K562 (cell line): Measurements from ENCODE around the gene GBF1. TPM values are rescaled to one million over a fixed set of nuclear protein-coding genes. Genes with fewer than 3 reads are reported as not detected.

Experiments used
- BDP1 ChIP-seq: IDR thresholded peaks from 3 replicates; pipeline ENCODE4 v1.6.1; 2011; ENCODE audit not compliant: insufficient read length, insufficient read depth
- CEBPB ChIP-seq: fragments of 450-650 bp; IDR thresholded peaks from 2 replicates; pipeline ENCODE4 v1.6.1; 2016; ENCODE audit warnings: missing genetic modification characterization, missing compliant biosample characterization
- E2F5 ChIP-seq: sonication (generic); formaldehyde crosslinking; IDR thresholded peaks from 2 replicates; pipeline ENCODE4 v1.8.0; 2022; ENCODE audit warnings: mild to moderate bottlenecking, missing genetic modification reagents
- MLX ChIP-seq, 2 experiments: fragments of 450-650 bp in 1 of 2; sonication (generic) in 1 of 2; formaldehyde crosslinking; conservative IDR thresholded peaks; 2 replicates each; pipeline versions ENCODE4 v1.4.0 to v1.8.1; 2020 to 2022; ENCODE audit warnings: mild to moderate bottlenecking in 1 of 2, missing genetic modification reagents in 1 of 2
- PRDM10 ChIP-seq: fragments of 450-650 bp; IDR thresholded peaks from 2 replicates; pipeline ENCODE4 v1.6.1; 2018; ENCODE audit not compliant: partially characterized antibody
- RBM34 ChIP-seq: fragments of 200-400 bp; formaldehyde crosslinking; IDR thresholded peaks from 2 replicates; pipeline ENCODE4 v1.6.1; 2018; ENCODE audit warnings: low read length, borderline replicate concordance; ENCODE audit not compliant: insufficient read depth
- RNF2 ChIP-seq: sonication (generic); IDR thresholded peaks from 2 replicates; pipeline ENCODE4 v1.6.1; 2016
- THRB ChIP-seq: fragments of 450-650 bp; formaldehyde crosslinking; conservative IDR thresholded peaks from 2 replicates; pipeline ENCODE4 v1.4.0; 2022; ENCODE audit warnings: mild to moderate bottlenecking, missing genetic modification characterization
- TRIM25 ChIP-seq: fragments of 450-650 bp; IDR thresholded peaks from 2 replicates; pipeline ENCODE4 v1.7.0; 2016; ENCODE audit warnings: borderline replicate concordance
- ZNF551 ChIP-seq: fragments of 250-450 bp; sonication (Bioruptor Pico); IDR thresholded peaks from 2 replicates; pipeline ENCODE4 v1.5.0; 2021; ENCODE audit warnings: mild to moderate bottlenecking, moderate library complexity
- polyA plus RNA-seq, 8 experiments: library from polyadenylated mRNA; depleted of rRNA in 4 of 8; stranded (reverse) in 5 of 8; unstranded in 3 of 8; fragments of >200 nt; fragmentation: Nextera tagmentation in 2 of 8; fragmentation: Illumina TruSeq in 1 of 8; extraction: Ambion mirVana in 2 of 8; extraction: Trizol in 1 of 8; gene quantifications; 2 replicates each; pipeline versions ENCODE4 v1.2.1 to v1.2.3, GENCODE V29; 2011 to 2014; ENCODE audit warnings: inconsistent platforms in 1 of 8, missing spikeins in 1 of 8
- total RNA-seq, 7 experiments: library from RNA; depleted of rRNA in 6 of 7; stranded (reverse); fragments of >200 nt in 6 of 7; fragmentation: Illumina TruSeq in 2 of 7; extraction: Trizol in 2 of 7; gene quantifications; 2 replicates each; pipeline versions ENCODE4 v1.2.1 to v1.2.3, GENCODE V29; 2011 to 2021; ENCODE audit warnings: low replicate concordance in 1 of 7

The GBF1 gene
- total and polyA plus RNA-seq, 9 of the 15 experiments (the other 6 are each of a cell fraction or from before 2014, with no cell fraction given), result 0.69 to 28.0 (median 10.3) TPM

DNA sequence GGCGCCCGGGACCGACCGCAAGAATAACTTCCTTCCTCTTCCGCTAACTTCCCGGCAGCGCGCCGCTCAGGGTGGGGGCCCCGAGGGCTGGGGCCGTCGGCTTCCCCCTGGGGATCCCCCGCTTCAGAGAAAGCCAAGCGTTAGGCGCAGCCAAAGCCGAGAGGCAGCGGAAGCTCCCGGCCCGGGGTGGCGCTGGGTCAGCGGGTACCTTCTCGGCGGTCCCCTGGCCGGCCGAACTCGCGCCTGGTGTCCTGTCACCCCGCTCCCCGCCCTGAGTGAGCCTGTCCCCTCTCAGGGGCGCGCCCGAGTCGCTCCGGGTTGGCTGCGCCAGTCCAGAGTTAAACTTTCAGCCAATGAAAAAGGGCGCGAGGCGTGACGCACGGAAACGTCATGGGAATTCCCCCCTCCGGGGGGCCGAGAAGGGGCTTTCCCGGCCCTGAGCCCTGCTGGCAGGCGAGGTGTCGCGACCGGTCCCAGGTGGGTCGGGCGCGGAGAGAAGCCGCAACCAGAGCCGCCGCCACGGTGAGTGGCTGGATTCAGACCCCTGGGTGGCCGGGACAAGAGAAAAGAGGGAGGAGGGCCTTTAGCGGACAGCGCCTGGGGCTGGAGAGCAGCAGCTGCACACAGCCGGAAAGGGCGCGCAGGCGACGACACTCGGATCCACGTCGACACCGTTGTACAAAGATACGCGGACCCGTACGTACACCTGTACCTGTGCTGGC, 148.9 kb downstream of the GBF1 start (continued):
- no peak for TF ChIP-seq THRB (CRISPR knock-in tag)
- TF ChIP-seq ZNF551 (CRISPR knock-in tag), result no peak
- TF ChIP-seq RBM34, result no peak
- no peak for TF ChIP-seq E2F5
- peak; percentile 92 for TF ChIP-seq PRDM10
- no peak for TF ChIP-seq BDP1
- TF ChIP-seq TRIM25, result no peak
- TF ChIP-seq MLX (CRISPR knock-in tag; conservative IDR thresholded peaks at IDR 0.05), result 0 out of 4 replicates have a peak, but pooled peaks of 1 of the 2 experiments have one; percentile 30
- TF ChIP-seq RNF2, result no peak; the same call in 1 of the 2 replicates
- TF ChIP-seq CEBPB (tag), result no peak
